Amygdala (tissue), 56 donors: ENCODE results near the gene PFDN2.

Experiments
- DNase-seq, 56 donors: peaks; one replicate each; lab custom pipeline; 2025; lab: John Stamatoyannopoulos, UW

The PFDN2 gene

GRCh38 chr1:161111527-161111926 lies 6.3 kb downstream of the PFDN2 start:
- no peak for DNase-seq

GRCh38 chr1:161111117-161111516 lies 6.7 kb downstream of the PFDN2 start:
- no peak for DNase-seq

DNA sequence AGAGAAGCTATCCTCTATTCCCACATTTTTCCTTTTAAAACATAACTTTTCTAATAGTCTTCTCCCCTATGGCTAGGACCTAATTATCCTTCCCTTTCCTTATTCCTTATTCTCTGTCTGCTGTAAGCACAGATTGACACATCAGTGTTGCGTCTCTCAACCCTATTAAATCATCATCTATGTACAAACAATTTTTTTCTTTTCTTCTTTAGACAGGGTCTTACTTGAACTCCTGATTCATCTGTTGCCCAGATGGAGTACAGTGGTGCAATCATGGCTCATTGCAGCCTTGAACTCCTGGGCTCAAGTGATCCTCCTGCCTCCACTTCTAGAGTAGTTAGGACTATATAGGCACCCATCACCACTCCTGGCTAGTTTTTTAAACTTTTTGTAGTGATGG lies 11.4 kb downstream of the PFDN2 start:
- DNase-seq, result no peak

GRCh38 chr1:161100556-161100955 lies 17.3 kb downstream of the PFDN2 start:
- no peak for DNase-seq

- no peak for DNase-seq
Observed at GRCh38 chr1:161099090-161099802, 18.6 kb downstream of the PFDN2 start.

GRCh38 chr1:161098210-161099068 lies 19.4 kb downstream of the PFDN2 start, which contains the start of gene KLHDC9:
TSS of gene KLHDC9 (plus strand) at chr1:161098361. CDS start at chr1:161098536, 175 bp downstream.
- DNase-seq, result peak in 53 of 56 donors; percentile 16 to 85 (median 67)

DNA sequence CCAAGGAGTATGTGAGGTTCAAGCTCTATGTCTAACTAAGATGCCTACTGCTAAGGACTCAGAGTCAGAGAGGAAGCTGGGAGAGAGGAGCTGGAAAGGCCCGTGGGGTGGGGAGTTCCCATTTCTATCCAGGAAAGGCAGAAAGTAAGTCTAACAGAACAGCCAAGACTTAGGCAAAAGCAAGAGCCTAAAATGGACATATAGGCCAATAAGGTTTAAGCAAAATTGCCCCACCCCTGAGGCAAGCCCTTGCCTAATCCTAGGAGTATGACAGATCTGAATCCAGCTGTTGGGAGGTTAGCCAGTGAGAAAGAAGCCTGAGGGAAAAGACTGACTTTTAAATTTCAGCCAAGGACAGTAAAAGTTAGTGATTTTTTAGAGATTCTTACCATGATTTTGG lies 21.3 kb downstream of the PFDN2 start:
- DNase-seq, result no peak

GRCh38 chr1:161096015-161096414 lies 21.8 kb downstream of the PFDN2 start:
- no peak for DNase-seq

DNA sequence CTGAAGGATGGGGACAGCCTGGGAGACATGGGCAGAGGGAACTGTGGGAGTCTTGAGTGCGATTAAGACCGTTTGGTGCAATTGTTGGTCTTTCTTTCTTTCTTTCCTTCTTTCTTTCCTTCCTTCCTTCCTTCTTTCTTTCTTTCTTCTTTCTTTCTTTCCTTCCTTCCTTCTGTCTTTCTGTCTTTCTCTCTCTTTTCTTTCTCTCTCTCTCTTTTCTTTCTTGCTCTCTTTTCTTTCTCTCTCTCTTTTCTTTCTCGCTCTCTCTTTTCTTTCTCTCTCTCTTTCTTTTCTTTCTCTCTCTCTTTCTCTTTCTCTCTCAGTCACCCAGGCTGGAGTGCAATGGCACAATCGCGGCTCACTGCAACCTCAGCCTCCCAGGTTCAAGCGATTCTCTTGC lies 22.6 kb downstream of the PFDN2 start:
- DNase-seq, result no peak

GRCh38 chr1:161094481-161094880 lies 23.4 kb downstream of the PFDN2 start:
- DNase-seq, result no peak

DNA sequence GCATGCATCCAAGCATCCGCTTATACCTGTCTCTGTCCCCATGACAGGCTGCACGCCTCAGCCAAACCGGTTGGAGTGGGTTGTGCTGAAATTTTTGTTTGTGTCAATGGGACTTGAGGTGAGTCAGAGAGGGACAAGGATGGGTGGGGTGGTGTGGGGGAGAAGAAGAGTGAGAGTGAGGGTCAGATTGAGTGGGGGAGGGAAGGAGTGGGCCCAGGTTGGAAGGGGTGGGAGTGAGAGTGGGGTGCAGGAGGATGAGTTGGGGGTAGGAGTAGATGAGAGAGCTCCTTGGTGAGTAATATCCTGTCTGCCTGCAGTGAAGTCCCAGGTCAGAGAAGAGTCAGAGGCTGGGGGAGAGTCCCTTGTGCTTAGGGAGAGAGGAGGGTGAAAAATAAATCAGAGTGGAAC lies 25.2 kb downstream of the PFDN2 start:
- DNase-seq, result no peak

- DNase-seq, result no peak
Observed at GRCh38 chr1:161091796-161092507, 25.9 kb downstream of the PFDN2 start.

GRCh38 chr1:161091093-161091492 lies 26.7 kb downstream of the PFDN2 start:
- no peak for DNase-seq

DNA sequence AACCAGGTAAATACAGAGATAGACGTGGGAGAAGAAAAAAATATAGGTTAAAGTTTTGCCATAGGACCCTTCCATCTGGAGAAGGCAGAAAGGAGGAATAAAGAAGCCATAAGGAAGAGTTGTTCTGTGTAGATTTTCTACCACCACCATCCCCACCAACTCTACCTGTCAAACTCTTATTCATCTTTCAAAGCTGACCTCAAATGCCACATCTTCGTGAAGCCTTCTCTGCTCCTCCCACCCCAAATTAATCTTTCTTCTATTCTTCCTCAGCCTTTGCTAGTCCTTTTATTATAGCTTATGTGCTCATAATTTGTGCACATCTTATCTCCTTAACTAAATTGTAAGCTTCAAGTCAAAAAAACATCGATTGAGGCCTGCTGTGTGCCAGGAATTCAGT lies 27.2 kb downstream of the PFDN2 start:
- DNase-seq, result no peak

DNA sequence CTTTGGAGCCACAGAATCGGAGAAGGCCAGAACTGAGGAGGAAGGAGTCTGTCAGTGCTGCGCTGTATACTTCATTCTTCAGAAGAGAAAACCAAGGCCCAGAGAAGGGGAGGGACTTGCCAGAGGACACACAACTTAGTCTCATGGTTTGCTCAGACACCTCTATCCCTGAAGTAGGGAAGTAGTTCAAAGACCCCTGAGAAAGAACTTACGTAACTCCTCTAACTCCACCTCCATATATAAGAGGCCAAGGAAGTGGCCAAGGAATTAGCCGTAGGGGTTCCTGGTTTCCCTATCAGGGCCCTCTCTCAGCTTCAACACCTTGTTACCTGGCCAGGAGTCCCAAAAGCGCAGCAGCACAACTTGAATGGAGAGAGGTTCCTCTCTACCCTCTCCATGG lies 27.9 kb downstream of the PFDN2 start:
- no peak for DNase-seq

GRCh38 chr1:161089251-161089924 lies 28.4 kb downstream of the PFDN2 start, which contains the start of gene NECTIN4:
TSS of gene NECTIN4 (minus strand) at chr1:161089558. CDS start at chr1:161089296, 262 bp downstream.
- no peak for DNase-seq

GRCh38 chr1:161088587-161089110 lies 29.2 kb downstream of the PFDN2 start:
- DNase-seq, result no peak

DNA sequence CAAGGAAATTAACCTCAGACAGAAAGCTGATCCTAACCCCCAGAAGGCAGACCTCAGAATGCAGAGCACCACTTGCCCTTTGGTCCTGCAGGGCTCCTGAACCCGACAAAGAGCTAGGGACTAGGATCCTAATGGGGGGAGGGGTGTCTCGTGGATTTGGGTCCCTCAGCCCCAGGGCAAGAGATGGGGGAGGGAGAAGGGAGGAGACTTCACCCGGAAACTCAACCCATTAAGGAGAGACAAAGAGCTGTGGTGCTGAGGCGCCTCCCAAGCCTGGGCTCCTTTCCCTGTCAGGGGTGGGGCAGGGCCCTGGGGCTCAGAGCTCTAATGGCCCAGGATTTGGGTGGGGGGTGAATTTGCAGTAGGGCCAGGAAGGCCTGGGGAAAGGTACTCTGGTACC lies 31.4 kb downstream of the PFDN2 start:
- DNase-seq, result no peak

GRCh38 chr1:161085165-161085564 lies 32.7 kb downstream of the PFDN2 start:
- DNase-seq, result no peak

- no peak for DNase-seq
Observed at GRCh38 chr1:161084597-161084988, 33.2 kb downstream of the PFDN2 start.
